GM10847 (cell line): Measurements from ENCODE around the gene SLC7A8.

Source experiments
- POLR2A ChIP-seq: IDR thresholded peaks from 2 replicates; pipeline ENCODE4 v1.6.1; 2011; ENCODE audit not compliant: insufficient read length; ENCODE audit errors: extremely low read depth

Gene SLC7A8

GRCh38 chr14:23117371-23118020 lies 66.0 kb downstream of the SLC7A8 start:
- no peak for TF ChIP-seq POLR2A

- TF ChIP-seq POLR2A: no peak
Measured at GRCh38 chr14:23115918-23116317, 67.5 kb downstream of the SLC7A8 start.

- TF ChIP-seq POLR2A: no peak
Measured at GRCh38 chr14:23115039-23115731, 68.3 kb downstream of the SLC7A8 start.

- no peak for TF ChIP-seq POLR2A
Measured at GRCh38 chr14:23114669-23115038, 68.8 kb downstream of the SLC7A8 start.

- no peak for TF ChIP-seq POLR2A
Measured at GRCh38 chr14:23114120-23114458, 69.4 kb downstream of the SLC7A8 start.

GRCh38 chr14:23113431-23114119 lies 69.9 kb downstream of the SLC7A8 start:
- TF ChIP-seq POLR2A: no peak

- TF ChIP-seq POLR2A: no peak
Measured at GRCh38 chr14:23112359-23113178, 70.9 kb downstream of the SLC7A8 start.

GRCh38 chr14:23110579-23111365 lies 72.7 kb downstream of the SLC7A8 start:
- no peak for TF ChIP-seq POLR2A

- no peak for TF ChIP-seq POLR2A
Measured at GRCh38 chr14:23109769-23110168, 73.7 kb downstream of the SLC7A8 start.

GRCh38 chr14:23106747-23107045 lies 76.8 kb downstream of the SLC7A8 start:
- TF ChIP-seq POLR2A: no peak

GRCh38 chr14:23105348-23105824 lies 78.1 kb downstream of the SLC7A8 start:
- TF ChIP-seq POLR2A: no peak

- TF ChIP-seq POLR2A: no peak
Measured at GRCh38 chr14:23104591-23105347, 78.7 kb downstream of the SLC7A8 start, which contains the start of gene CIROP. CIROP (minus strand) TSS chr14:23104989; CDS start chr14:23104920, 69 bp downstream.

GRCh38 chr14:23104070-23104590 lies 79.3 kb downstream of the SLC7A8 start:
- no peak for TF ChIP-seq POLR2A

GRCh38 chr14:23103581-23103980 lies 79.9 kb downstream of the SLC7A8 start:
- TF ChIP-seq POLR2A: no peak

GRCh38 chr14:23102801-23103200 lies 80.7 kb downstream of the SLC7A8 start:
- no peak for TF ChIP-seq POLR2A
